Stomach (tissue), 4 donors: ENCODE measurements around the gene MAT2A.

Source experiments
- CTCF ChIP-seq, 7 experiments: fragments of 450-650 bp in 4 of 7; fragments of 200-600 bp in 3 of 7; sonication (generic) in 3 of 7; IDR thresholded peaks; one replicate each; pipeline ENCODE4 v1.5.1; 2016 to 2019; ENCODE audit warnings: antibody characterized with exemption in 7 of 7, control low read depth in 2 of 7, mild to moderate bottlenecking in 1 of 7
- EP300 ChIP-seq: sonication (generic); formaldehyde crosslinking; IDR thresholded peaks from one replicate; pipeline ENCODE4 v1.6.1; 2017; ENCODE audit warnings: antibody characterized with exemption

DNA sequence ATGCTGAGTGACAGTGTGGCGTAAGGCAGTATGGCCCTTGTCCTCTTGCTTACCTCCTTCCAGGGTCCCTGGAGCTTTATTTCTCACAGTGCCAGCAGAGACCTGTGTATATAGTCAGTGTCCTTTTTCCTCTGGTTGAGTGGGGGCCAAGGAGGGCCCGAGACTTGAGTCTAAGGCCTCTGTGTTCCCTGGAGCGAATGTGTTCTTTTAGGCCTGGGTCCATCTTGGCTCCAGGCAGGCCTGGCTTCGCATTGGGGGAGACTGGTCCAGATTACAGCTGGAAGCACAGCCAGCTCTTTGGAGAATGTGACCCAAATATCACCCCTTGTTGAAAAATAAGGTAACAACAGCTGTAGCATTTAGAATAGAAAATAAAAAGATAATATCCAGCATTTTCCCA, 50.2 kb downstream of the MAT2A start:
- no peak for TF ChIP-seq CTCF (IDR thresholded peaks at IDR 0.05)
- TF ChIP-seq EP300: no peak
